WERI-Rb-1 (cell line): ENCODE data around the gene SAMHD1.

Experiments used
- DNase-seq: peaks from one replicate; pipeline ENCODE4 v3.0.0-alpha.2; 2020
- H3K27ac ChIP-seq: fragments of 250-450 bp; sonication (Bioruptor Pico); 2 replicates; pipeline ENCODE4 v1.5.1; 2020; ENCODE audit warnings: mild to moderate bottlenecking, moderate library complexity
- H3K27me3 ChIP-seq: fragments of 250-450 bp; sonication (Bioruptor Pico); 2 replicates; pipeline ENCODE4 v1.5.1; 2021; ENCODE audit warnings: mild to moderate bottlenecking, low read depth, moderate library complexity; ENCODE audit not compliant: insufficient read depth, severe bottlenecking
- H3K36me3 ChIP-seq: fragments of 250-450 bp; sonication (Bioruptor Pico); 2 replicates; pipeline ENCODE4 v1.5.1; 2020; ENCODE audit warnings: mild to moderate bottlenecking, moderate library complexity
- H3K4me3 ChIP-seq: 2 replicates; pipeline ENCODE4 v1.5.1; 2011; ENCODE audit warnings: low read depth, mild to moderate bottlenecking, control low read depth, low read length
- H3K9me3 ChIP-seq: fragments of 250-450 bp; sonication (Bioruptor Pico); 2 replicates; pipeline ENCODE4 v1.5.1; 2021; ENCODE audit warnings: mild to moderate bottlenecking, moderate library complexity; ENCODE audit not compliant: severe bottlenecking
- TF ChIP-seq, protein P1 (sequence below): IDR thresholded peaks from 2 replicates; pipeline ENCODE4 v1.5.1; 2011; ENCODE audit warnings: low read depth, mild to moderate bottlenecking, control low read depth, inconsistent platforms, low read length

Gene SAMHD1

DNA sequence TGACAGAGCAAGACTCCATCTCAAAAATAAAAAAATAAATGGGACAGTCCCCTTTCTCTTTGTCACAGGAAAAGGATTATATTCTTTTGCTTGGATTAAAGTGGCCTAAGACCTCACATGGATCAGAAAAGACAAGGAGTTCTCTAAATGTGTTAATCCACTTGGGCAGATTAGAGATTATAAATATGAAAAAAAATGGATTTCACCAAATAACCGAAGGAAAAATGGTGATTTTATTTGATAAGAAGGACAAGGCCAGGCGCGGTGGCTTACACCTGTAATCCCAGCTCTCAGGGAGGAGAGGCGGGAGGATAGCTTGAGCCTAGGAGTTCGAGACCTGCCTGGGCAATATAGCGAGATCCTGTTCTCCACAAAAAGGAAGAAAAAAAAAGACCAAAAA is 21.8 kb downstream of the SAMHD1 start:
- TF ChIP-seq, protein P1, sequence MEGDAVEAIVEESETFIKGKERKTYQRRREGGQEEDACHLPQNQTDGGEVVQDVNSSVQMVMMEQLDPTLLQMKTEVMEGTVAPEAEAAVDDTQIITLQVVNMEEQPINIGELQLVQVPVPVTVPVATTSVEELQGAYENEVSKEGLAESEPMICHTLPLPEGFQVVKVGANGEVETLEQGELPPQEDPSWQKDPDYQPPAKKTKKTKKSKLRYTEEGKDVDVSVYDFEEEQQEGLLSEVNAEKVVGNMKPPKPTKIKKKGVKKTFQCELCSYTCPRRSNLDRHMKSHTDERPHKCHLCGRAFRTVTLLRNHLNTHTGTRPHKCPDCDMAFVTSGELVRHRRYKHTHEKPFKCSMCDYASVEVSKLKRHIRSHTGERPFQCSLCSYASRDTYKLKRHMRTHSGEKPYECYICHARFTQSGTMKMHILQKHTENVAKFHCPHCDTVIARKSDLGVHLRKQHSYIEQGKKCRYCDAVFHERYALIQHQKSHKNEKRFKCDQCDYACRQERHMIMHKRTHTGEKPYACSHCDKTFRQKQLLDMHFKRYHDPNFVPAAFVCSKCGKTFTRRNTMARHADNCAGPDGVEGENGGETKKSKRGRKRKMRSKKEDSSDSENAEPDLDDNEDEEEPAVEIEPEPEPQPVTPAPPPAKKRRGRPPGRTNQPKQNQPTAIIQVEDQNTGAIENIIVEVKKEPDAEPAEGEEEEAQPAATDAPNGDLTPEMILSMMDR, result no peak
- H3K27me3 ChIP-seq, result no peaks in the 10 kb centered on the region
- no peak for DNase-seq
- H3K27ac ChIP-seq, result no peak overlapping the region
- no peak overlapping the region for H3K4me3 ChIP-seq
- no peaks in the 10 kb centered on the region for H3K9me3 ChIP-seq
- H3K36me3 ChIP-seq, result peaks cover 35% of the 10 kb centered on the region

DNA sequence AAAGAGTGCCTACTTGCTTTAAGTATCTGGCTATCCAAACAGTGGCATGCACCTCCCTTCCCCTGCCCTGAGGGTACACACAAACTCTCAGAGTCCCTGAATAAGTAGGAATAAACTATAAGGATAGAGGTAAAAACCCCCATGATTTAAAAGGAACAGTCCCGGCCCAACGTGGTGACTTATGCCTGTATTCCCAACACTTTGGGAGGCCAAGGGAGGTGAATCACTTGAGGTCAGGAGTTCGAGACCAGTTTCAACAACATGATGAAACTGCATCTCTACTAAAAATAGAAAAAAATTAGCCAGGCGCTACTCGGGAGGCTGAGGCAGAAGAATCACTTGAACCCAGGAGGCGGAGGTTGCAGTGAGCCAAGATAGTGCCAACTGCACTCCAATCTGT is 22.2 kb downstream of the SAMHD1 start:
- no peaks in the 10 kb centered on the region for H3K9me3 ChIP-seq
- TF ChIP-seq, protein P1, result no peak
- H3K27me3 ChIP-seq, result no peaks in the 10 kb centered on the region
- H3K36me3 ChIP-seq, result peaks cover 35% of the 10 kb centered on the region
- DNase-seq, result no peak
- no peak overlapping the region for H3K27ac ChIP-seq
- no peak overlapping the region for H3K4me3 ChIP-seq

DNA sequence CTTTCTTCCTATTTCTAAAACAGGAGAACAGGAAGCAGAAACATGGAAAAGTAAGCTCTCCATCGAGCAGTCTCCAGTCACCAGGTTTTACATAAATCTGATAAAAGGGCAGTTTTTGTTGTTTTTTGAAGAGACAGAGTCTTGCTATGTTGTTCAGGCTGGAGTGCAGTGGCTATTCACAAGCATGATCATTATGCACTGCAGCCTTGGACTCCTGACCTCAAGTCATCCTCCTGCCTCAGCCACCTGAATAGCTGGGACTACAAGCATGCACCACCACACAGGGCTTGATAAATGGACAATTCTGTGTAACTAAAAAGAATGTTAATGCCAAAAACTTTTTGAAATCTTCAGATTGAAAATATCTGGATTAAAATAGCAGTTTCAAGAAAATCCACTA is 23.8 kb downstream of the SAMHD1 start:
- no peak for DNase-seq
- peaks cover 31% of the 10 kb centered on the region for H3K36me3 ChIP-seq
- no peaks in the 10 kb centered on the region for H3K9me3 ChIP-seq
- no peaks in the 10 kb centered on the region for H3K27me3 ChIP-seq
- TF ChIP-seq, protein P1, result no peak
- no peak overlapping the region for H3K4me3 ChIP-seq
- no peak overlapping the region for H3K27ac ChIP-seq

DNA sequence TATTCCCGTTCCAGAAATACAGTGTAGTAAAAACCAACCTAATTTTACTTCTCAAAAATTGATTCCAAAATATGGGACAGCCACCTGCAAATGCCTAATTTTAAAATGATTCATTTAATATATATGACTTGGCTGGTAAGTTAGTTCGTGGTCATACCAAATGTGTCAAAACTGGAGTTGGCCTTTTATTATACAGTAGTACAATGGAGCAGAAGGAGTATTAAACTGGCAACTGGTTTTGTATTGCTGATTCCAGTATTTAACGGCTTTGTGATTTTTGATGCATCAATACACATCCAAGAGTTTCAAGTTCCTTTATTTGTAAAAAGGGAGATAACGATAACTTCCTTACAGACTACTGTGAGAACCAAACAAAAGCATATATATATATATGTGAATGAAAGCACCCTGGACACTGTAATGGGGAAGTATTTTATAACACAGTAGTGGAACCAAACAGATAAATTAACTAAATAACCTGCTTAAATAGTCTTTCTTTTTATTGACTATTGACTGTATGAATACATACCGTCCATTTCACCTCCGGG is 24.8 kb downstream of the SAMHD1 start:
- Histone ChIP-seq H3K27ac (no peak overlapping the region), H3K36me3 (peaks cover 31% of the 10 kb centered on the region), H3K27me3 (no peaks in the 10 kb centered on the region), H3K4me3 (no peak overlapping the region), H3K9me3 (no peaks in the 10 kb centered on the region)
- TF ChIP-seq, protein P1, result no peak
- DNase-seq, result no peak

DNA sequence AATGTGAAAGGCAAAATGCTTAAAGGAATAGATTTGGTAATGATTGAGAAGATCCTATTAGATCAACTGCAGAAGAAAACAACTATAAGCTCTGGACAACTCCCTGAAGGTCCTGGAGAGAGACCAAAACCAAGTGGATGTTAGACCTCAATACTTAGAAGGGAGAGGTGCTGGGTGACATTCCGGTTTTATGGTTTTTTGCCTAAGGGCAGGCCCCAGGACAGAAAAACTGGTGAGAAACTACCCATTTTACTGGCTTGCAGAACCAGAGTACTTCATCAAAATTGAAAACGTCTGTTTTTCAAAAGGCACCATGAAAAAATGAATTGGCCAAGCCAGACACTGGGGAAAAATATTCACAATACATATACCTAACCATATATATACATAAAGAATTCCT is 26.3 kb downstream of the SAMHD1 start:
- Histone ChIP-seq H3K27ac (no peak overlapping the region), H3K9me3 (no peaks in the 10 kb centered on the region), H3K4me3 (no peak overlapping the region), H3K27me3 (no peaks in the 10 kb centered on the region), H3K36me3 (peaks cover 23% of the 10 kb centered on the region; the same call in 1 of the 2 replicates)
- TF ChIP-seq, protein P1, result no peak
- DNase-seq, result no peak
